Keratinocyte (primary cell): Measurements from ENCODE around the gene ATP6V0A4. TPM values are rescaled to one million over a fixed set of nuclear protein-coding genes. Genes with fewer than 3 reads are reported as not detected.
"Not testable (repeated sequence)": the region's sequence is repeated elsewhere in the genome, so short reads cannot be mapped to it uniquely, and the experiment has no call there.

ENCODE experiments used
- DNase-seq: peaks from one replicate; pipeline ENCODE4 v3.0.0-alpha.2; 2011; ENCODE audit warnings: low read depth, missing footprints, low spot score
- FAIRE-seq: peaks from 2 replicates; lab custom pipeline; 2011; peaks lifted over from hg19 to GRCh38; lab: Jason Lieb, UNC
- H2AFZ ChIP-seq: 2 replicates; pipeline ENCODE4 v1.6.0; 2012; ENCODE audit warnings: low read length, control low read depth, inconsistent platforms; ENCODE audit not compliant: control insufficient read depth
- H3K27ac ChIP-seq: 2 replicates; pipeline ENCODE4 v1.5.1; 2011; ENCODE audit warnings: low read length; ENCODE audit not compliant: control insufficient read depth, insufficient read depth
- H3K27me3 ChIP-seq: 3 replicates; pipeline ENCODE4 v1.6.0; 2011; ENCODE audit warnings: low read length; ENCODE audit not compliant: control insufficient read depth, insufficient read depth; ENCODE audit errors: extremely low read depth
- H3K36me3 ChIP-seq, 2 experiments: 2 replicates in 1 of 2; 3 replicates in 1 of 2; pipeline ENCODE4 v1.5.1; 2011; ENCODE audit warnings: low read length in 2 of 2, mild to moderate bottlenecking in 1 of 2; ENCODE audit not compliant: control insufficient read depth in 2 of 2, insufficient read depth in 2 of 2; ENCODE audit errors: extremely low read depth in 1 of 2
- H3K4me1 ChIP-seq: 3 replicates; pipeline ENCODE4 v1.5.1; 2011; ENCODE audit warnings: low read length; ENCODE audit not compliant: control insufficient read depth, insufficient read depth; ENCODE audit errors: extremely low read depth
- H3K4me2 ChIP-seq: 3 replicates; pipeline ENCODE4 v1.6.0; 2011; ENCODE audit warnings: low read depth, low read length; ENCODE audit not compliant: control insufficient read depth, insufficient read depth; ENCODE audit errors: extremely low read depth
- H3K4me3 ChIP-seq, 3 experiments: fragments of 200-600 bp in 1 of 3; sonication (generic) in 1 of 3; 2 replicates in 2 of 3; 3 replicates in 1 of 3; pipeline ENCODE4 v1.5.1; 2011 to 2016; ENCODE audit warnings: low read length in 3 of 3, mild to moderate bottlenecking in 3 of 3, control low read depth in 2 of 3, inconsistent platforms in 1 of 3, low read depth in 1 of 3, mixed read lengths in 1 of 3, mixed run types in 1 of 3, moderate library complexity in 1 of 3; ENCODE audit not compliant: control insufficient read depth in 2 of 3, insufficient read depth in 2 of 3; ENCODE audit errors: extremely low read depth in 1 of 3
- H3K79me2 ChIP-seq: 2 replicates; pipeline ENCODE4 v1.6.0; 2012; ENCODE audit warnings: low read length; ENCODE audit not compliant: control insufficient read depth, insufficient read depth
- H3K9ac ChIP-seq: 3 replicates; pipeline ENCODE4 v1.6.0; 2011; ENCODE audit warnings: low read length; ENCODE audit not compliant: control insufficient read depth, insufficient read depth; ENCODE audit errors: extremely low read depth
- H3K9me1 ChIP-seq: 3 replicates; pipeline ENCODE4 v1.6.0; 2011; ENCODE audit warnings: low read length; ENCODE audit not compliant: control insufficient read depth, insufficient read depth; ENCODE audit errors: extremely low read depth
- H3K9me3 ChIP-seq: 2 replicates; pipeline ENCODE4 v1.5.1; 2012; ENCODE audit warnings: low read depth, low read length; ENCODE audit not compliant: control insufficient read depth
- H4K20me1 ChIP-seq: 3 replicates; pipeline ENCODE4 v1.6.0; 2011; ENCODE audit warnings: low read length; ENCODE audit not compliant: control insufficient read depth, insufficient read depth; ENCODE audit errors: extremely low read depth
- EZH2 ChIP-seq: IDR thresholded peaks from one replicate; pipeline ENCODE4 v1.6.1; 2012; ENCODE audit warnings: inconsistent platforms, mild to moderate bottlenecking, low read length, moderate library complexity
- dilution Hi-C: fragments of 300-500 bp; cut with MboI; formaldehyde crosslinking; loops from one replicate; pipeline ENCODE4 v1.7.0; 2020; ENCODE audit warnings: low sequenced_read_pairs; ENCODE audit not compliant: extremely low pct_ligation_motif_present
- polyA plus RNA-seq, 5 experiments: library from polyadenylated mRNA; depleted of rRNA in 3 of 5; stranded (reverse) in 3 of 5; stranded (forward) in 1 of 5; unstranded in 1 of 5; fragments of >200 nt; gene quantifications; 1 replicate in 1 of 5; 2 replicates in 3 of 5; 3 replicates in 1 of 5; pipeline versions ENCODE4 v1.2.1 to v1.2.3, GENCODE V29; 2011 to 2012; ENCODE audit warnings: missing spikeins in 2 of 5, low read depth in 1 of 5, low replicate concordance in 1 of 5
- TF ChIP-seq, protein P1 (sequence below), 3 experiments: IDR thresholded peaks in 1 of 3; conservative IDR thresholded peaks in 1 of 3; optimal IDR thresholded peaks in 1 of 3; 2 replicates in 2 of 3; 3 replicates in 1 of 3; pipeline versions ENCODE3 to v1.5.1; 2011; ENCODE audit warnings: low read length in 3 of 3, mild to moderate bottlenecking in 3 of 3, moderate library complexity in 2 of 3, control low read depth in 1 of 3, inconsistent platforms in 1 of 3; ENCODE audit not compliant: insufficient read depth in 2 of 3; ENCODE audit errors: extremely low read depth in 1 of 3

ATP6V0A4 gene
- polyA plus RNA-seq, 1 donor (not counting 4 experiments of a cell fraction or from before 2014, with no cell fraction given) = 0.34 TPM

DNA sequence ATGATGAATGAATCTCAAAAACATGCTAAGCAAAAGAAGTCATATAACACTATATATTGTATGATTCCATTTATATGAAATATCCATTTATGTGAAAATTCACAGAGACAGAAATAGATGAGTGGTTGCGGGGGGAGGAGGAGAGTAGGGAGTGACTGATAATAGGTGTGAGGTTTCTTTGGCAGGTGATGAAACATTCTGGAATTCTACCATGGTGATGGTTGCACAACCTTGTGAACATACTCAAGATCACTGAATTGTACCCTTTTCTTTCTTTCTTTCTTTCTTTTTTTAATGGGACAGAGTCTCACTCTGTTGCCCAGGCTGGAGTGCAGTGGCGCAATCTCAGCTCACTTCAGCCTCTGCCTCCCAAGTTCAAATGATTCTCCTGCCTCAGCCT lies 107.5 kb downstream of the ATP6V0A4 start:
- Histone ChIP-seq H3K36me3 (no peaks in the 10 kb centered on the region), H3K27ac (no peak overlapping the region), H4K20me1 (no peaks in the 10 kb centered on the region), H3K4me3 (no peak overlapping the region), H3K9ac (no peak overlapping the region), H3K4me2 (no peak overlapping the region), H2AFZ (no peak overlapping the region), H3K9me3 (no peaks in the 10 kb centered on the region), H3K79me2 (no peaks in the 10 kb centered on the region), H3K27me3 (no peaks in the 10 kb centered on the region), H3K4me1 (no peaks in the 10 kb centered on the region), H3K9me1 (no peaks in the 10 kb centered on the region)
- DNase-seq (no peak), FAIRE-seq (no peak)
- TF ChIP-seq, protein P1, sequence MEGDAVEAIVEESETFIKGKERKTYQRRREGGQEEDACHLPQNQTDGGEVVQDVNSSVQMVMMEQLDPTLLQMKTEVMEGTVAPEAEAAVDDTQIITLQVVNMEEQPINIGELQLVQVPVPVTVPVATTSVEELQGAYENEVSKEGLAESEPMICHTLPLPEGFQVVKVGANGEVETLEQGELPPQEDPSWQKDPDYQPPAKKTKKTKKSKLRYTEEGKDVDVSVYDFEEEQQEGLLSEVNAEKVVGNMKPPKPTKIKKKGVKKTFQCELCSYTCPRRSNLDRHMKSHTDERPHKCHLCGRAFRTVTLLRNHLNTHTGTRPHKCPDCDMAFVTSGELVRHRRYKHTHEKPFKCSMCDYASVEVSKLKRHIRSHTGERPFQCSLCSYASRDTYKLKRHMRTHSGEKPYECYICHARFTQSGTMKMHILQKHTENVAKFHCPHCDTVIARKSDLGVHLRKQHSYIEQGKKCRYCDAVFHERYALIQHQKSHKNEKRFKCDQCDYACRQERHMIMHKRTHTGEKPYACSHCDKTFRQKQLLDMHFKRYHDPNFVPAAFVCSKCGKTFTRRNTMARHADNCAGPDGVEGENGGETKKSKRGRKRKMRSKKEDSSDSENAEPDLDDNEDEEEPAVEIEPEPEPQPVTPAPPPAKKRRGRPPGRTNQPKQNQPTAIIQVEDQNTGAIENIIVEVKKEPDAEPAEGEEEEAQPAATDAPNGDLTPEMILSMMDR (optimal IDR thresholded peaks at IDR 0.05 in 1 of 3, IDR thresholded peaks at IDR 0.05 in 1 of 3, conservative IDR thresholded peaks at IDR 0.05 in 1 of 3; ENCODE audit: extremely low read depth in 1 of 3, insufficient read depth in 2 of 3, low read length in 3 of 3) = no peak
- no peak for TF ChIP-seq EZH2
- dilution Hi-C loops = no loop called here

DNA sequence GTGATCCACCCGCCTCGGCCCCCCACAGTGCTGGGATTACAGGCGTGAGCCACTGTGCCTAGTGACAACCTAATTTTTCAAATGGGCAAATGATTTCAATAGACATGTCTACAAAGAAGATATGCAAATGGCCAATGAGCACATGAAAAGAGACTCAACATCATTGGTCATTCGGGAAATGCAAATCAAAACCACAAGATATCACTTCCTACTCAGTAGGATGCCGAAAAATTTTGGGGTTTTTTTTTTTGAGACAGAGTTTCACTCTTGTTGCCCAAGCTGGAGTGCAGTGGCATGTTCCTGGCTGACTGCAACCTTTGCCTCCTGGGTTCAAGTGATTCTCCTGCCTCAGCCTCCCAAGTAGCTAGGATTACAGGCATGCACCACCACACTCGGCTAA lies 110.0 kb downstream of the ATP6V0A4 start:
- dilution Hi-C loops, H3K4me3 ChIP-seq, DNase-seq: not testable (repeated sequence)

DNA sequence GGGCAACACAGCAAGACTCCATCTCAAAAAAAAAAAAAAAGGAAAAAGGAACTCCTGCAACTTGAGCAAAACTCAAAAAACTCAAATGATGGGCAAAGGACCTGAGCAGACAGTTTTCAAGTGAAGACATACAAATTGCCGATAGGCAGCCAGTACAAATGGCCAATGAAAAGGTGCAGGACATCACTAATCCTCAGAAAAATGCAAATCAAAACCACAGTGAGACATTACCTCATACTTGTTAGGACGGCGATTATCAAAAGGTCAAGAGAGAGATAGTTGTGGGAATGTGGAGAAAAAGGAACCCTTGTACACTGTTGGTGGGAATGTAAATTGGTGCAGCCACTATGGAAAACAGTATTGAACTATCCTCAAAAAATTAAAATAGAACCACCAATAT lies 113.7 kb downstream of the ATP6V0A4 start:
- no peaks in the 10 kb centered on the region for H4K20me1 ChIP-seq
- no peak overlapping the region for H3K9ac ChIP-seq
- H3K27ac ChIP-seq = no peak overlapping the region
- DNase-seq (no peak), FAIRE-seq (no peak)
- H3K27me3 ChIP-seq = no peaks in the 10 kb centered on the region
- H3K4me3 ChIP-seq = no peak overlapping the region
- H3K9me1 ChIP-seq = no peaks in the 10 kb centered on the region
- H3K36me3 ChIP-seq = no peaks in the 10 kb centered on the region
- no peaks in the 10 kb centered on the region for H3K4me1 ChIP-seq
- no peak overlapping the region for H3K4me2 ChIP-seq
- no peaks in the 10 kb centered on the region for H3K79me2 ChIP-seq
- H3K9me3 ChIP-seq = no peaks in the 10 kb centered on the region
- dilution Hi-C loops = no loop called here
- TF ChIP-seq EZH2 = no peak
- TF ChIP-seq, protein P1 (optimal IDR thresholded peaks at IDR 0.05 in 1 of 3, IDR thresholded peaks at IDR 0.05 in 1 of 3, conservative IDR thresholded peaks at IDR 0.05 in 1 of 3; ENCODE audit: extremely low read depth in 1 of 3, insufficient read depth in 2 of 3, low read length in 3 of 3) = no peak
- H2AFZ ChIP-seq = no peak overlapping the region

More for the DNA sequence above, 110.0 kb downstream of the ATP6V0A4 start:
- H3K27ac ChIP-seq, H2AFZ ChIP-seq, H3K9me3 ChIP-seq, H3K9ac ChIP-seq, H3K4me2 ChIP-seq, FAIRE-seq, H3K27me3 ChIP-seq, H3K36me3 ChIP-seq, H3K9me1 ChIP-seq, H3K4me1 ChIP-seq, H4K20me1 ChIP-seq, H3K79me2 ChIP-seq: not testable (repeated sequence)
